Loucy (cell line): ENCODE measurements around the gene STAB2.

ENCODE experiments used
- H2AFZ ChIP-seq: fragments of 200-600 bp; sonication (generic); 2 replicates; pipeline ENCODE4 v1.6.0; 2016; ENCODE audit warnings: antibody characterized with exemption, mild to moderate bottlenecking, low read length, moderate library complexity
- H3F3A ChIP-seq: fragments of 200-600 bp; 2 replicates; pipeline ENCODE4 v1.6.0; 2016; ENCODE audit warnings: antibody characterized with exemption, low read depth, mild to moderate bottlenecking
- H3K27me3 ChIP-seq: fragments of 200-600 bp; sonication (generic); 2 replicates; pipeline ENCODE4 v1.6.1; 2014; ENCODE audit warnings: low read length, mild to moderate bottlenecking; ENCODE audit not compliant: insufficient read depth, poor library complexity, severe bottlenecking
- H3K36me3 ChIP-seq: fragments of 200-600 bp; sonication (generic); 2 replicates; pipeline ENCODE4 v1.6.1; 2016; ENCODE audit warnings: low read length; ENCODE audit not compliant: insufficient read depth
- H3K4me1 ChIP-seq: fragments of 200-600 bp; sonication (generic); 2 replicates; pipeline ENCODE4 v1.5.1; 2014; ENCODE audit warnings: low read length, mild to moderate bottlenecking; ENCODE audit not compliant: insufficient read depth, poor library complexity, severe bottlenecking
- H3K4me2 ChIP-seq: fragments of 200-600 bp; sonication (generic); 2 replicates; pipeline ENCODE4 v1.6.0; 2014; ENCODE audit warnings: antibody characterized with exemption, low read length, low read depth, mild to moderate bottlenecking; ENCODE audit not compliant: poor library complexity, severe bottlenecking
- H3K4me3 ChIP-seq: fragments of 200-600 bp; sonication (generic); 2 replicates; pipeline ENCODE4 v1.5.1; 2014; ENCODE audit warnings: low read length, mild to moderate bottlenecking, mixed read lengths; ENCODE audit not compliant: poor library complexity, severe bottlenecking
- H3K79me2 ChIP-seq: fragments of 200-600 bp; sonication (generic); 2 replicates; pipeline ENCODE4 v1.6.1; 2014; ENCODE audit warnings: low read length; ENCODE audit not compliant: insufficient read depth
- H3K9ac ChIP-seq: fragments of 200-600 bp; sonication (generic); 2 replicates; pipeline ENCODE4 v1.6.0; 2014; ENCODE audit warnings: mild to moderate bottlenecking, low read depth, low read length, moderate library complexity; ENCODE audit not compliant: poor library complexity, severe bottlenecking
- H3K9me2 ChIP-seq: fragments of 200-600 bp; sonication (generic); replicated peaks from 2 replicates; pipeline ENCODE4 v1.6.1; 2016; ENCODE audit warnings: low read depth, low read length, mixed read lengths
- H3K9me3 ChIP-seq: fragments of 200-600 bp; sonication (generic); 2 replicates; pipeline ENCODE4 v1.6.1; 2014; ENCODE audit warnings: mild to moderate bottlenecking, antibody characterized with exemption, low read length, low read depth; ENCODE audit not compliant: insufficient read depth
- H4K20me1 ChIP-seq: fragments of 200-600 bp; sonication (generic); 2 replicates; pipeline ENCODE4 v1.6.0; 2014; ENCODE audit warnings: antibody characterized with exemption, low read length, mild to moderate bottlenecking; ENCODE audit not compliant: insufficient read depth, poor library complexity, severe bottlenecking
- CTCF ChIP-seq: fragments of 200-600 bp; sonication (generic); conservative IDR thresholded peaks from 2 replicates; pipeline ENCODE4 v1.5.1; 2014; ENCODE audit warnings: mild to moderate bottlenecking, antibody characterized with exemption, low read length
- EZH2phosphoT487 ChIP-seq: fragments of 200-600 bp; IDR thresholded peaks from 2 replicates; pipeline ENCODE4 v1.6.1; 2018; ENCODE audit warnings: antibody characterized with exemption, mild to moderate bottlenecking, moderate library complexity, borderline replicate concordance

Gene STAB2

GRCh38 chr12:103634732-103635131 is 47.7 kb downstream of the STAB2 start:
- Histone ChIP-seq H2AFZ (no peak overlapping the region), H3K79me2 (no peaks in the 10 kb centered on the region), H4K20me1 (no peaks in the 10 kb centered on the region), H3K4me3 (no peak overlapping the region), H3F3A (no peaks in the 10 kb centered on the region), H3K4me1 (no peaks in the 10 kb centered on the region), H3K9me3 (no peaks in the 10 kb centered on the region), H3K27me3 (no peaks in the 10 kb centered on the region), H3K4me2 (no peak overlapping the region), H3K9me2 (no peaks in the 10 kb centered on the region), H3K9ac (no peak overlapping the region), H3K36me3 (no peaks in the 10 kb centered on the region)
- no peak for TF ChIP-seq CTCF
- TF ChIP-seq EZH2phosphoT487: no peak

GRCh38 chr12:103635419-103635818 is 48.3 kb downstream of the STAB2 start:
- no peaks in the 10 kb centered on the region for H3K9me3 ChIP-seq
- H3K9ac ChIP-seq: no peak overlapping the region
- H4K20me1 ChIP-seq: no peaks in the 10 kb centered on the region
- H3K9me2 ChIP-seq: no peaks in the 10 kb centered on the region
- H3K79me2 ChIP-seq: no peaks in the 10 kb centered on the region
- H3K4me2 ChIP-seq: no peak overlapping the region
- no peak overlapping the region for H2AFZ ChIP-seq
- no peaks in the 10 kb centered on the region for H3K27me3 ChIP-seq
- no peaks in the 10 kb centered on the region for H3K4me1 ChIP-seq
- no peaks in the 10 kb centered on the region for H3F3A ChIP-seq
- no peaks in the 10 kb centered on the region for H3K36me3 ChIP-seq
- TF ChIP-seq EZH2phosphoT487: no peak
- TF ChIP-seq CTCF: no peak
- no peak overlapping the region for H3K4me3 ChIP-seq

GRCh38 chr12:103637021-103637420 is 49.9 kb downstream of the STAB2 start:
- H4K20me1 ChIP-seq: no peaks in the 10 kb centered on the region
- H3K9ac ChIP-seq: no peak overlapping the region
- no peak for TF ChIP-seq EZH2phosphoT487
- TF ChIP-seq CTCF: no peak
- H3K4me1 ChIP-seq: no peaks in the 10 kb centered on the region
- H3F3A ChIP-seq: no peaks in the 10 kb centered on the region
- H3K4me2 ChIP-seq: no peak overlapping the region
- H3K36me3 ChIP-seq: no peaks in the 10 kb centered on the region
- H3K27me3 ChIP-seq: no peaks in the 10 kb centered on the region
- no peak overlapping the region for H2AFZ ChIP-seq
- H3K9me3 ChIP-seq: no peaks in the 10 kb centered on the region
- no peaks in the 10 kb centered on the region for H3K9me2 ChIP-seq
- H3K79me2 ChIP-seq: no peaks in the 10 kb centered on the region
- H3K4me3 ChIP-seq: no peak overlapping the region
